Right hindlimb (tissue), 1 donor: ENCODE measurements around the gene SHLD1.
"Not testable (repeated sequence)": the region's sequence is repeated elsewhere in the genome, so short reads cannot be mapped to it uniquely, and the experiment has no call there.

Experiments
- DNase-seq: peaks from one replicate; pipeline ENCODE4 v3.0.0-alpha.2; 2018

The SHLD1 gene

GRCh38 chr20:5781798-5782750, 31.9 kb downstream of the SHLD1 start:
- no peak for DNase-seq

GRCh38 chr20:5784735-5785134, 34.5 kb downstream of the SHLD1 start:
- DNase-seq = no peak

GRCh38 chr20:5785146-5785545, 34.9 kb downstream of the SHLD1 start:
- DNase-seq = no peak

- DNase-seq = no peak
These were observed 37.0 kb downstream of the SHLD1 start for GRCh38 chr20:5786930-5787795.

- no peak for DNase-seq
These were observed 37.6 kb downstream of the SHLD1 start for GRCh38 chr20:5787796-5788165.

GRCh38 chr20:5788385-5788895, 38.2 kb downstream of the SHLD1 start:
- peak; percentile 75 for DNase-seq

- DNase-seq = no peak
These were observed 39.6 kb downstream of the SHLD1 start for GRCh38 chr20:5789827-5790226.

GRCh38 chr20:5793916-5794315, 43.7 kb downstream of the SHLD1 start:
- DNase-seq = no peak

- DNase-seq = no peak
These were observed 46.3 kb downstream of the SHLD1 start for GRCh38 chr20:5796331-5797040.

GRCh38 chr20:5797165-5797564, 47.0 kb downstream of the SHLD1 start:
- no peak for DNase-seq

GRCh38 chr20:5797843-5798462, 47.8 kb downstream of the SHLD1 start:
- DNase-seq = no peak

- DNase-seq = not testable (repeated sequence)
These were observed 53.6 kb downstream of the SHLD1 start for GRCh38 chr20:5803754-5804303.

- DNase-seq = no peak
These were observed 56.5 kb downstream of the SHLD1 start for GRCh38 chr20:5806457-5807263.

- DNase-seq = no peak
These were observed 57.2 kb downstream of the SHLD1 start for GRCh38 chr20:5807431-5807830.

GRCh38 chr20:5808901-5809300, 58.7 kb downstream of the SHLD1 start:
- no peak for DNase-seq

- DNase-seq = no peak
These were observed 59.3 kb downstream of the SHLD1 start for GRCh38 chr20:5809495-5809894.

GRCh38 chr20:5810800-5811422, 60.7 kb downstream of the SHLD1 start:
- DNase-seq = no peak

GRCh38 chr20:5811746-5812145, 61.5 kb downstream of the SHLD1 start:
- DNase-seq = no peak

GRCh38 chr20:5818346-5818681, 68.1 kb downstream of the SHLD1 start:
- no peak for DNase-seq

- no peak for DNase-seq
These were observed 70.5 kb downstream of the SHLD1 start for GRCh38 chr20:5820738-5821137.
